Myocyte (in vitro differentiated cells): Measurements from ENCODE around the gene DNMT3A. TPM values are rescaled to one million over a fixed set of nuclear protein-coding genes. Genes with fewer than 3 reads are reported as not detected.
A peak's percentile ranks its signal among the peaks of the same experiment; 100 is the strongest.

Experiments used
- microRNA counts: library from miRNA; unstranded; fragments of <30 nt; microRNA quantifications from one replicate; lab custom pipeline; 2016
- microRNA-seq: library from miRNA; unstranded; fragments of <30 nt; microRNA quantifications from one replicate; pipeline ENCODE4, GENCODE V29; 2016
- total RNA-seq: library from RNA; depleted of rRNA; stranded (reverse); fragments of >200 nt; gene quantifications from 2 replicates; pipeline ENCODE4 v1.2.3, GENCODE V29; 2014

DNMT3A gene
- total RNA-seq, 1 donor from 2014 or later = 5.7 TPM

MicroRNA genes within 50 kb of the gene (microRNA counts, 767-probe panel; counts per million panel counts)
- not detected for microRNA hsa-miR-1301 (lab: Ali Mortazavi, UCI)

Small RNA genes lying within 50 kb of the gene (microRNA-seq; reads per million reads assigned to microRNA genes)
- gene MIR1301 = 86.9 reads per million, percentile 53 among the genes with 10 or more reads in this experiment

Other genes with a start within 250 kb of the DNMT3A start
- not detected in 2 replicates for gene POMC, start 173.3 kb downstream of the DNMT3A start, total RNA-seq